ENCODE data around the gene PKM. TPM values are rescaled to one million over a fixed set of nuclear protein-coding genes. Genes with fewer than 3 reads are reported as not detected.
A peak's percentile ranks its signal among the peaks of the same experiment; 100 is the strongest.

Gene PKM
- total and polyA plus RNA-seq, 9 of the 15 experiments (the other 6 are each of a cell fraction or from before 2014, with no cell fraction given) = 140 to 825 (median 383) TPM

GRCh38 chr15:72230197-72231065 lies 559 bp downstream of the PKM start (continued):
- TF ChIP-seq CBFA2T2 (conservative IDR thresholded peaks at IDR 0.05) = no peak
- TF ChIP-seq NR2F6 (CRISPR knock-in tag; IDR thresholded peaks at IDR 0.05) = no peak
- TF ChIP-seq POLR2AphosphoS2 (IDR thresholded peaks at IDR 0.05; ENCODE audit: low read length) = no peak
- TF ChIP-seq TCF7 (IDR thresholded peaks at IDR 0.05; ENCODE audit: borderline replicate concordance) = no peak
- no peak for TF ChIP-seq CGGBP1 (CRISPR knock-in tag; IDR thresholded peaks at IDR 0.05)
- no peak for TF ChIP-seq CTCFL (IDR thresholded peaks at IDR 0.05; ENCODE audit: borderline replicate concordance, insufficient read depth, low read depth, low read length, poor library complexity, severe bottlenecking)
- no peak for TF ChIP-seq SMAD1 (IDR thresholded peaks at IDR 0.05; ENCODE audit: low read depth, low read length, partially characterized antibody)
- no peak for TF ChIP-seq MEF2D (tag; conservative IDR thresholded peaks at IDR 0.05; ENCODE audit: low read depth)
- no peak for TF ChIP-seq LCOR (CRISPR knock-in tag; IDR thresholded peaks at IDR 0.05)
- no peak for TF ChIP-seq ZNF239 (CRISPR knock-in tag; IDR thresholded peaks at IDR 0.05)
- no peak for TF ChIP-seq COPS2 (conservative IDR thresholded peaks at IDR 0.05)
- no peak for TF ChIP-seq SMARCA4 (IDR thresholded peaks at IDR 0.05)
- TF ChIP-seq NFIC (IDR thresholded peaks at IDR 0.05) = no peak
- TF ChIP-seq SAFB (IDR thresholded peaks at IDR 0.05; ENCODE audit: borderline replicate concordance, low read depth, low read length) = 0 out of 2 replicates have a peak, but pooled peaks have one; percentile 8
- no peak; the same call in 1 of the 2 replicates for TF ChIP-seq NCOA1 (IDR thresholded peaks at IDR 0.05; ENCODE audit: low read depth)
- TF ChIP-seq U2AF2 (optimal IDR thresholded peaks at IDR 0.05; ENCODE audit: low read depth, low read length) = no peak
- TF ChIP-seq E2F5 (CRISPR knock-in tag; IDR thresholded peaks at IDR 0.05) = no peak
- TF ChIP-seq TAF1 (IDR thresholded peaks at IDR 0.05; ENCODE audit: control insufficient read depth, extremely low read depth, insufficient read depth, low read length, severe bottlenecking) = peak; percentile 56
- no peak for TF ChIP-seq HEY1 (CRISPR knock-in tag; IDR thresholded peaks at IDR 0.05; ENCODE audit: borderline replicate concordance)
- no peak for TF ChIP-seq ARID2 (IDR thresholded peaks at IDR 0.05)
- TF ChIP-seq GTF2A2 (tag; IDR thresholded peaks at IDR 0.05) = no peak
- TF ChIP-seq CLOCK (CRISPR knock-in tag; IDR thresholded peaks at IDR 0.05; ENCODE audit: borderline replicate concordance) = no peak
- no peak for TF ChIP-seq POLR3A (IDR thresholded peaks at IDR 0.05; ENCODE audit: borderline replicate concordance, extremely low read depth, insufficient read depth, insufficient read length)
- peak; percentile 33; the same call in 1 of the 2 replicates for TF ChIP-seq SIN3B (IDR thresholded peaks at IDR 0.05; ENCODE audit: low read depth)
